ENCODE measurements around the gene CACNA2D3.

GRCh38 chr3:54909191-54909590, 786.8 kb downstream of the CACNA2D3 start:
- TF ChIP-seq CTCF (IDR thresholded peaks at IDR 0.05), result no peak
- no peak for TF ChIP-seq POLR2A (IDR thresholded peaks at IDR 0.05)

Data from lower leg skin (tissue), 3 donors.